OCI-LY3 (cell line): ENCODE measurements around the gene SLC6A4.

Experiments
- CTCF ChIP-seq: fragments of 200-600, 300-600 bp; sonication (generic); IDR thresholded peaks from 2 replicates; pipeline ENCODE4 v1.5.1; 2014; ENCODE audit warnings: antibody characterized with exemption, low read length, low read depth
- EZH2phosphoT487 ChIP-seq: fragments of 200-600 bp; shearing (Covaris generic); IDR thresholded peaks from 2 replicates; pipeline ENCODE4 v1.6.1; 2018; ENCODE audit warnings: antibody characterized with exemption, mixed run types, low read depth

GRCh38 chr17:30161601-30162000 is 73.9 kb downstream of the SLC6A4 start:
- TF ChIP-seq CTCF (no peak), EZH2phosphoT487 (no peak)
